HG03064 (cell line): ENCODE data around the gene DEFB131A.
"Not testable (repeated sequence)": the region's sequence is repeated elsewhere in the genome, so short reads cannot be mapped to it uniquely, and the experiment has no call there.

Experiments used
- ATAC-seq: cut with Tn5 transposase; IDR thresholded peaks from one replicate; pipeline ENCODE4 v1.9.1; 2021; ENCODE audit warnings: low read depth; ENCODE audit not compliant: unreplicated experiment

The DEFB131A gene

DNA sequence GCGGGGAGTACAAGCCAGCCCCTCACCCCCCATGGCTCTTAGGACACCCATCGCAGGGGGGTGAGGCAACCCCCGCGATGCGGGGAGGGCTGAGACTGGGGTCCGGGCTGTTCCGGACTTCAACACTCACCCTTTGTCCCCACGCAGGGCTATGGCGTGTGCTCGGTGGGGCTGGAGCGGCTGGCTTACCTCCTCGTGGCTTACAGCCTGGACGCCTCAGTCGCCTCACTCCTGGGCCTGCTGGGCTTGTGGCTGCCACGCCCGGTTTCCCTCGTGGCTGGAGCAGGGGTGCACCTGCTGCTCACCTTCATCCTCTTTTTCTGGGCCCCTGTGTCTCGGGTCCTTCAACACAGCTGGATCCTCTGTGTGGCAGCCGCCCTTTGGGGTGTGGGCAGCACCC, 49.4 kb downstream of the DEFB131A start:
- not testable (repeated sequence) for ATAC-seq

DNA sequence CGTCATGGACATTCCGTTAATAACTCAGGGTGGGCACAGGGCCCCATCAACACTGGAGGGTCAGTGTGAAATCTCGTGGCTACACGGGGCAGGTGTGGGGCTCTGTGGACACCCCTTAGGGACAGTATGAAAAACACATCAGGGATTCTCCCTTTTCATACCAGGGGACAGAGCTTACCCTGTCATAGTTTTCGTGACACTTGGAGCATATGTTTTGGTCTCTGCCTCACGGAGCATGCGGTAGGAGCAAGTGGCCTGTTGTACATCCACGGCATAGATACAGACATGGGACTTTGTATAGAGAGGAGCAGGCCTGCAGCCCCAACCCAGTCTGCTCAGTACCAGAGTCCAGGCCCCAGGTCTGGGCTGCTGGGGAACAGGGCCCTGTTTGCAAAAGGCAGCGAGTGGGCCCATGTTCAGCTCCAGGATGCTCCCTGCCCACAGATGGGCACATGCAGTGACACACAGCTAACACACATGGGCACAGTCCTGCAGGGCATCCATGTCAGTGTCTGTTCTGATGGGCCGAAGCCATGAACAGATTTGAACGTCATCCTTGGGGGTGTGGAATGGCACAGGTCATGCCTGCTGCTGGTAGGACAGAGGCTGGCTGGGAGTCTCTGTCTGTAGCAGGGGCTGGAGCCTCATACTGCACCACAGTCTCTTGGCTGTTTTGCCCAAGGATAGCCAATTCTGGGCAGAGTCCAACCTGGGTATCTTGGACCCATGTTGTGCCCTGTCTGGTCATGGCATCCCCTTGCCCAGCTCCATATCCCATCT, 50.2 kb downstream of the DEFB131A start:
- not testable (repeated sequence) for ATAC-seq

DNA sequence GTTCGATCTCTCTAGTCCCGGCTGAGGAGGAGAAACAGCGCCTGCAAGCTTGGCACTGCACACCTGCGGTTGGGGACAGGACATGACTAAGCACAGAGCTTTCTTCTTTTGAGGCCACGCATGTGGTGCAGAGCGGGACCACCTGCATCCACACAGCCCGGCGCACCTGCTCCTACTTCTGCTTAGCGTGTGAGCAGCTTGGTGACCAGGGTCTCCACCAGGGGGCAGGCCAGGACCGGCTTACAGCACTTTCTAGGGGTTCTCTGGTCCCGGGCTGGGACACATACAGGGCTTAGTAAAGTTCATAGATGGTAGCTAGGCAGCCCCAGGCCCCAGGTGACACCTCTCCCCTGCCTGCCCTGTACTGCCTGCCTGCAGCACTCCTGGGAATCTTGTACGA, 51.2 kb downstream of the DEFB131A start:
- not testable (repeated sequence) for ATAC-seq

- ATAC-seq, result not testable (repeated sequence)
Measured at GRCh38 chr4:9497575-9498467, 53.6 kb downstream of the DEFB131A start.

DNA sequence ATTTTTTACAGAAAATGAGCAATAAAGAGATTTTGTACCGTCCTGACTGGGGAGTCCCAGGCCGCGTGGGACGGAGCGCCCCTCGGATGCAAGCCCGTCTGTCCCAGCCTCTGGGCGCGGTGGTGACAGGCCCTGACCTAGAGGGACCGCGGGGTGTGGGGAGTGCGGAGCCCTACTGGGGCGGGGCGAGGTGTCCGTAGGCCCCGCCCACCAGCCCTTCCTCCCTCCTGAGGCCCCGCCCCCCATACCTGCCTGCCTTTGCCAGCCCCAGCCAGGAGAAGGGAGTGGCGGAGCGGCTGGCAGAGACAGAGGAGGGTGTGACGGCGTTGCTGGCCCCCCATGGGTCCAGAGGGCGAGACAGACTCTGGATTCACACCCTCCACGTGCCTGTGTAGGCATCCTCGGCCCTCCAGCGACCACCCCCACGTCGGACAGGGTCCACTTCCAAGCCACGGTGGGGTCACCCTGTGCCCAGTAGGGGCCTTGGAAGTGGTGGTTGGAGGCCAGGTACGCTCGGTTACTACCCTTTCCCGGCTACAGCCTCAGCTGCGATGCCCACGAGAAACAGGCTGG, 54.3 kb downstream of the DEFB131A start:
- ATAC-seq, result not testable (repeated sequence)

- ATAC-seq, result not testable (repeated sequence)
Measured at GRCh38 chr4:9499974-9500487, 55.8 kb downstream of the DEFB131A start.
